HepG2 (cell line): Measurements from ENCODE around the gene STRN3. TPM values are rescaled to one million over a fixed set of nuclear protein-coding genes. Genes with fewer than 3 reads are reported as not detected.

ENCODE experiments used
- CCAR2 ChIP-seq: fragments of 200-400 bp; formaldehyde crosslinking; optimal IDR thresholded peaks from 2 replicates; pipeline ENCODE3; 2018; ENCODE audit warnings: low read depth, mild to moderate bottlenecking, low read length, moderate library complexity
- CENPX ChIP-seq: sonication (generic); formaldehyde crosslinking; IDR thresholded peaks from 2 replicates; pipeline ENCODE4 v1.9.0; 2021; ENCODE audit warnings: mild to moderate bottlenecking, missing genetic modification reagents, moderate library complexity
- EP300 ChIP-seq, 3 experiments: sonication (generic) in 1 of 3; formaldehyde crosslinking in 1 of 3; IDR thresholded peaks; 2 replicates each; pipeline versions ENCODE4 v1.5.1 to v1.6.1; 2011 to 2020; ENCODE audit warnings: low read depth in 2 of 3, low read length in 2 of 3, borderline replicate concordance in 1 of 3, improper control_type of control experiment in 1 of 3, mild to moderate bottlenecking in 1 of 3, missing genetic modification reagents in 1 of 3, moderate library complexity in 1 of 3
- FOXA3 ChIP-seq: IDR thresholded peaks from 2 replicates; pipeline ENCODE4 v1.6.1; 2016; ENCODE audit warnings: missing genetic modification reagents, missing compliant biosample characterization
- HDAC6 ChIP-seq: fragments of 200-600 bp; sonication (generic); IDR thresholded peaks from 2 replicates; pipeline ENCODE4 v1.7.0; 2017; ENCODE audit warnings: mild to moderate bottlenecking, antibody characterized with exemption, low read length, low read depth
- HHEX ChIP-seq: IDR thresholded peaks from 2 replicates; pipeline ENCODE4 v1.6.1; 2016; ENCODE audit warnings: control low read depth
- NFE2 ChIP-seq: sonication (generic); formaldehyde crosslinking; IDR thresholded peaks from 2 replicates; pipeline ENCODE4 v1.4.0; 2020; ENCODE audit warnings: missing genetic modification reagents
- ZBTB7A ChIP-seq: sonication (generic); formaldehyde crosslinking; IDR thresholded peaks from 2 replicates; pipeline ENCODE4 v1.8.0; 2022; ENCODE audit warnings: mild to moderate bottlenecking, missing genetic modification reagents
- ZNF160 ChIP-seq: sonication (generic); formaldehyde crosslinking; IDR thresholded peaks from 2 replicates; pipeline ENCODE4 v1.8.0; 2022; ENCODE audit warnings: mild to moderate bottlenecking, inconsistent platforms, missing genetic modification reagents
- ZNF598 ChIP-seq: sonication (generic); formaldehyde crosslinking; IDR thresholded peaks from 2 replicates; pipeline ENCODE4 v1.5.1; 2020; ENCODE audit warnings: mild to moderate bottlenecking, missing genetic modification reagents, borderline replicate concordance
- ZNF672 ChIP-seq: sonication (generic); formaldehyde crosslinking; IDR thresholded peaks from 2 replicates; pipeline ENCODE4 v1.8.1; 2022; ENCODE audit warnings: missing genetic modification reagents
- ZNF878 ChIP-seq: sonication (generic); formaldehyde crosslinking; IDR thresholded peaks from 2 replicates; pipeline ENCODE4 v1.8.1; 2023; ENCODE audit warnings: mild to moderate bottlenecking, missing genetic modification reagents, moderate library complexity
- ZSCAN20 ChIP-seq: sonication (generic); formaldehyde crosslinking; IDR thresholded peaks from 2 replicates; pipeline ENCODE4 v1.4.0; 2020; ENCODE audit warnings: missing genetic modification reagents, mild to moderate bottlenecking, borderline replicate concordance
- polyA plus RNA-seq, 8 experiments: library from polyadenylated mRNA; depleted of rRNA in 3 of 8; stranded (reverse) in 7 of 8; unstranded in 1 of 8; fragments of >200 nt; fragmentation: Illumina TruSeq in 4 of 8; extraction: Trizol in 4 of 8; gene quantifications; 2 replicates each; pipeline versions ENCODE4 v1.2.1 to v1.2.3, GENCODE V29; 2011 to 2016; ENCODE audit warnings: low read depth in 4 of 8, missing spikeins in 1 of 8, mixed read lengths in 1 of 8; ENCODE audit not compliant: insufficient read depth in 1 of 8
- total RNA-seq, 5 experiments: library from RNA; depleted of rRNA; stranded (reverse); fragments of >200 nt; fragmentation: Illumina TruSeq; extraction: Trizol; gene quantifications; 2 replicates each; pipeline ENCODE4 v1.2.3, GENCODE V29; 2016; ENCODE audit warnings: low read depth in 1 of 5
- TF ChIP-seq, protein P1 (sequence below): sonication (generic); formaldehyde crosslinking; IDR thresholded peaks from 2 replicates; pipeline ENCODE4 v1.4.0; 2020; ENCODE audit warnings: mild to moderate bottlenecking, missing genetic modification reagents
- TF ChIP-seq, protein P2 (sequence below): sonication (generic); formaldehyde crosslinking; IDR thresholded peaks from 2 replicates; pipeline ENCODE4 v1.5.0; 2020; ENCODE audit warnings: mild to moderate bottlenecking, missing genetic modification reagents
- TF ChIP-seq, protein P3 (sequence below): sonication (generic); formaldehyde crosslinking; IDR thresholded peaks from 2 replicates; pipeline ENCODE4 v1.4.0; 2020; ENCODE audit warnings: missing genetic modification reagents
- TF ChIP-seq, protein P4 (sequence below): sonication (generic); formaldehyde crosslinking; IDR thresholded peaks from 2 replicates; pipeline ENCODE4 v1.8.0; 2022; ENCODE audit warnings: missing genetic modification reagents, mild to moderate bottlenecking, inconsistent platforms, borderline replicate concordance

STRN3 gene
- total and polyA plus RNA-seq, 2 of the 13 experiments (the other 11 are each of a cell fraction or from before 2014, with no cell fraction given), result 49.4 to 123 TPM

DNA sequence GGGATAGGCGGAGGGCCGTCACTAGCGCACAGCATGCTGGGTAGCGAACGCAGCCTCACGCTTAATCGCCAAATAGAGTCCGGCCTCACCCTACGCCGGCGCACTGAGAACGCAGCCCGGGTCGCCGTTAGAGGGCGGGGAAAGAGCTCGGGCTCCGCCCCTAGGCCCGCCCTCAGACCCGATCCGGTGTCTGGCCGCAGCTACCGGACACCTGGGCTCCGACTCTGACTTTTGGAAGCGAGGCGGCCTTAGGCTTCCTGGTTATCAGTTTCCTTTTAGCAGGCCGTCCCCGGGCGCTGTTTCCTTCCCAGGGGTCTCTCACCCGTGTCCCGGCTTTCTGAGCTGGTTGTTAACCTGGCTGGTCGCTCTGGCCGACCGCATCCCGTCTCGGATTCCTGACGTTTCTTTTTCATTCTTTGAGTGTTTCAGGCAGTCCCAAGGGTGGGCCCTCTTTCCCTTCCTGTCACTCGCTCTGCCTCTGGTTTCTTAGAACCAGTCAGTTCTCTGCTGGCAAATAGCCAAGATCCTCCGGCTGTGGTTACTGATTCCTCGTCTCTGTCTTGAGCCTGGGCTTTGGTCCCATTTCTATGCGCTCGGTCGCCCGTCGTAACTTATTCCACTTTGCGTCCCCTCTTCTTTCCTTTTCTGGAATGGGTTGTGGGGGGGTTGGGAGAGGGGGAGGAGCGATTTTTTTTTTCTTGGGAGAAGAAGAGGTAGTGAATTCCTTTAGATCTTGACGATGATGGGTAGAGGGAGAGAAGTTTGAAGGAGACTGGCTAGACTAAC is 464 bp upstream of the STRN3 start (continued):
- TF ChIP-seq, protein P1, sequence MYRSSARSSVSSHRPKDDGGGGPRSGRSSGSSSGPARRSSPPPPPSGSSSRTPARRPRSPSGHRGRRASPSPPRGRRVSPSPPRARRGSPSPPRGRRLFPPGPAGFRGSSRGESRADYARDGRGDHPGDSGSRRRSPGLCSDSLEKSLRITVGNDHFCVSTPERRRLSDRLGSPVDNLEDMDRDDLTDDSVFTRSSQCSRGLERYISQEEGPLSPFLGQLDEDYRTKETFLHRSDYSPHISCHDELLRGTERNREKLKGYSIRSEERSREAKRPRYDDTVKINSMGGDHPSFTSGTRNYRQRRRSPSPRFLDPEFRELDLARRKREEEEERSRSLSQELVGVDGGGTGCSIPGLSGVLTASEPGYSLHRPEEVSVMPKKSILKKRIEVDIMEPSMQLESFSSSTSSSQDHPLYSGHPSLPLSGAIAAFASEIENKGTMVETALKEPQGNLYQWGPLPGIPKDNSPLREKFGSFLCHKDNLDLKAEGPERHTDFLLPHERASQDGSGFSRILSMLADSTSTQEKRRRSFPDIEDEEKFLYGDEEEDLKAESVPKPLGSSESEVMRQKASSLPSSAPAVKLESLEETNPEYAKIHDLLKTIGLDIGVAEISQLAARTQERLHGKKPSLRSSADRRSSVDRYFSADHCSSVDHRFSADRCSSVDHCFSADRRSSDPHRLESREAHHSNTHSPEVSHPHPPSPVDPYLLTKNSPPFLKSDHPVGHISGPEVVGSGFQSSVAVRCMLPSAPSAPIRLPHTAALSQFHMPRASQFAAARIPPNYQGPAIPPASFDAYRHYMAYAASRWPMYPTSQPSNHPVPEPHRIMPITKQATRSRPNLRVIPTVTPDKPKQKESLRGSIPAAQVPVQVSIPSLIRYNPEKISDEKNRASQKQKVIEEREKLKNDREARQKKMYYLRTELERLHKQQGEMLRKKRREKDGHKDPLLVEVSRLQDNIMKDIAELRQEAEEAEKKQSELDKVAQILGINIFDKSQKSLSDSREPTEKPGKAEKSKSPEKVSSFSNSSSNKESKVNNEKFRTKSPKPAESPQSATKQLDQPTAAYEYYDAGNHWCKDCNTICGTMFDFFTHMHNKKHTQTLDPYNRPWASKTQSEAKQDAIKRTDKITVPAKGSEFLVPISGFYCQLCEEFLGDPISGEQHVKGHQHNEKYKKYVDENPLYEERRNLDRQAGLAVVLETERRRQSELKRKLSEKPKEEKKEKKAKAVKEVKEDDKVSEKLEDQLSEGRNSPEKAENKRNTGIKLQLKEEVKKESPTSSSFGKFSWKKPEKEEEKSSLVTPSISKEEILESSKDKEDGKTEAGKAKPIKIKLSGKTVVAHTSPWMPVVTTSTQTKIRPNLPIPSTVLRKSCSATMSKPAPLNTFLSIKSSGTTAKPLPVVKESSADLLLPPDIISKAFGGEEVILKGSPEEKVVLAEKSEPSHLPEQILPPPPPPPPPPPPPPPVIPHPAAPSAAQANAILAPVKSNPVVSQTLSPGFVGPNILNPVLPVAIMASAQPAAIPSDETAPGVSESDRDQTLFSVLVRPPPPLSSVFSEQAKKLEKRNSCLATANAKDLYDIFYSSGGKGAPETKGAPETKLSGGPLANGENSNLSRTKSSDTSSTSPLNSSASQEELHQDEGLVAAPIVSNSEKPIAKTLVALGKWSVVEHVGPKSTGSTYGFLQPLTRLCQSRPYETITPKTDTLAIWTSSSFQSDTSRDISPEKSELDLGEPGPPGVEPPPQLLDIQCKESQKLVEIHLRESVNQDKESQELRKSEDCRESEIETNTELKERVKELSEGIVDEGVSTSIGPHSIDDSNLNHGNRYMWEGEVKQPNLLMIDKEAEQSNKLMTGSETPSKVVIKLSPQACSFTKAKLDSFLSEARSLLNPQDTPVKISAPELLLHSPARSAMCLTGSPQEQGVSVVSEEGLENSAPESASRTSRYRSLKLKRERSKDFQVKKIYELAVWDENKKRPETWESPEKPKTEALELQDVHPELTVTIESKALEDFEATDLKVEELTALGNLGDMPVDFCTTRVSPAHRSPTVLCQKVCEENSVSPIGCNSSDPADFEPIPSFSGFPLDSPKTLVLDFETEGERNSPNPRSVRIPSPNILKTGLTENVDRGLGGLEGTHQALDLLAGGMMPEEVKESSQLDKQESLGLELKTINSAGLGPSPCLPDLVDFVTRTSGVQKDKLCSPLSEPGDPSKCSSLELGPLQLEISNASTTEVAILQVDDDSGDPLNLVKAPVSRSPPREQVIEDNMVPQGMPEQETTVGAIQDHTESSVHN, result peak; percentile 82; the same call in 1 of the 2 replicates
- TF ChIP-seq EP300 (IDR thresholded peaks at IDR 0.05; ENCODE audit: low read depth in 2 of 2, low read length in 2 of 2), result peak in 1 of 2 experiments; percentile 19; a peak in 1 of 4 replicates
- peak; percentile 52 for TF ChIP-seq EP300 (CRISPR knock-in tag; IDR thresholded peaks at IDR 0.05; ENCODE audit: borderline replicate concordance)
- TF ChIP-seq, protein P2, sequence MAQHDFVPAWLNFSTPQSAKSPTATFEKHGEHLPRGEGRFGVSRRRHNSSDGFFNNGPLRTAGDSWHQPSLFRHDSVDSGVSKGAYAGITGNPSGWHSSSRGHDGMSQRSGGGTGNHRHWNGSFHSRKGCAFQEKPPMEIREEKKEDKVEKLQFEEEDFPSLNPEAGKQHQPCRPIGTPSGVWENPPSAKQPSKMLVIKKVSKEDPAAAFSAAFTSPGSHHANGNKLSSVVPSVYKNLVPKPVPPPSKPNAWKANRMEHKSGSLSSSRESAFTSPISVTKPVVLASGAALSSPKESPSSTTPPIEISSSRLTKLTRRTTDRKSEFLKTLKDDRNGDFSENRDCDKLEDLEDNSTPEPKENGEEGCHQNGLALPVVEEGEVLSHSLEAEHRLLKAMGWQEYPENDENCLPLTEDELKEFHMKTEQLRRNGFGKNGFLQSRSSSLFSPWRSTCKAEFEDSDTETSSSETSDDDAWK (CRISPR knock-in tag), result no peak
- peak; percentile 82; the same call in 1 of the 2 replicates for TF ChIP-seq HDAC6
- TF ChIP-seq, protein P3, sequence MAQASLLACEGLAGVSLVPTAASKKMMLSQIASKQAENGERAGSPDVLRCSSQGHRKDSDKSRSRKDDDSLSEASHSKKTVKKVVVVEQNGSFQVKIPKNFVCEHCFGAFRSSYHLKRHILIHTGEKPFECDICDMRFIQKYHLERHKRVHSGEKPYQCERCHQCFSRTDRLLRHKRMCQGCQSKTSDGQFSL, result no peak
- TF ChIP-seq CENPX (CRISPR knock-in tag), result no peak
- peak; percentile 57; the same call in 1 of the 2 replicates for TF ChIP-seq HHEX (CRISPR knock-in tag)
- TF ChIP-seq CCAR2, result peak; percentile 97
- TF ChIP-seq, protein P4, sequence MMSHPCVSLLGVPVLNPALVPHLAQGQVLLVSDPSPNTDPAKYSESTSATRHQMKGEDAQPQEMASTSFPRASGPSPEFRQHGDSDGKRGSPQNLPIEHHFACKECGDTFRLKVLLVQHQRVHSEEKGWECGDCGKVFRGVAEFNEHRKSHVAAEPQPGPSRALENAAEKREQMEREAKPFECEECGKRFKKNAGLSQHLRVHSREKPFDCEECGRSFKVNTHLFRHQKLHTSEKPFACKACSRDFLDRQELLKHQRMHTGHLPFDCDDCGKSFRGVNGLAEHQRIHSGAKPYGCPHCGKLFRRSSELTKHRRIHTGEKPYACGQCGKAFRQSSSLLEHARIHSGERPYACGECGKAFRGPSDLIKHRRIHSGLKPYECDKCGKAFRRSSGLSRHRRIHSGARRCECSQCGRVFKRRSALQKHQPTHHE, result peak; percentile 52; the same call in 1 of the 2 replicates
- TF ChIP-seq ZNF598, result peak; percentile 97
- TF ChIP-seq ZNF160 (CRISPR knock-in tag), result no peak
- no peak for TF ChIP-seq NFE2 (CRISPR knock-in tag)
- no peak; the same call in 1 of the 2 replicates for TF ChIP-seq ZNF878 (CRISPR knock-in tag)
- TF ChIP-seq ZSCAN20, result peak; percentile 61; the same call in 1 of the 2 replicates
- TF ChIP-seq ZNF672, result no peak
- TF ChIP-seq ZBTB7A (CRISPR knock-in tag), result peak; percentile 64; the same call in 1 of the 2 replicates
- TF ChIP-seq FOXA3 (CRISPR knock-in tag), result peak; percentile 0; the same call in 1 of the 2 replicates
